Activated T-helper 1 cell treated with anti-CD3 and anti-CD28 coated beads, Interleukin-12 subunit alpha, Interleukin-12 subunit beta, Interleukin-2, Interleukin-4 antibody, amounts not matched to agents 30 ng/mL and 10 ng/mL and 1 ng/mL, durations not matched to agents 14 hours and 24 hours and 36 hours (primary cell): ENCODE results near the gene LYZL4. TPM values are rescaled to one million over a fixed set of nuclear protein-coding genes. Genes with fewer than 3 reads are reported as not detected.

Source experiments
- DNase-seq: peaks from one replicate; pipeline ENCODE4 v3.0.0; 2021; ENCODE audit warnings: low spot score
- H3K27ac Mint-ChIP-seq: one replicate; pipeline ENCODE4 v1.8.0; 2021; ENCODE audit warnings: mild to moderate bottlenecking, mixed read lengths
- H3K27me3 Mint-ChIP-seq: one replicate; pipeline ENCODE4 v1.8.0; 2022; ENCODE audit warnings: mild to moderate bottlenecking, moderate library complexity, mixed read lengths; ENCODE audit not compliant: insufficient read depth
- H3K36me3 Mint-ChIP-seq: one replicate; pipeline ENCODE4 v1.8.0; 2021; ENCODE audit warnings: low read depth, mixed read lengths
- H3K4me1 Mint-ChIP-seq: one replicate; pipeline ENCODE4 v1.8.0; 2021; ENCODE audit warnings: low read depth, mixed read lengths
- H3K4me3 Mint-ChIP-seq: one replicate; pipeline ENCODE4 v1.8.0; 2021; ENCODE audit warnings: mild to moderate bottlenecking, moderate library complexity, mixed read lengths
- H3K9me3 Mint-ChIP-seq: one replicate; pipeline ENCODE4 v1.8.0; 2021; ENCODE audit warnings: mixed read lengths
- intact Hi-C: fragments of 100-400 bp; cut with micrococcal nuclease; formaldehyde crosslinking; loops from one replicate; pipeline ENCODE4 v1.15.1; 2024
- total RNA-seq: library from RNA; stranded (reverse); gene quantifications from 2 replicates; pipeline ENCODE4 v1.2.3, GENCODE V29; 2022

LYZL4 gene
- total RNA-seq, 1 donor from 2014 or later: not detected

DNA sequence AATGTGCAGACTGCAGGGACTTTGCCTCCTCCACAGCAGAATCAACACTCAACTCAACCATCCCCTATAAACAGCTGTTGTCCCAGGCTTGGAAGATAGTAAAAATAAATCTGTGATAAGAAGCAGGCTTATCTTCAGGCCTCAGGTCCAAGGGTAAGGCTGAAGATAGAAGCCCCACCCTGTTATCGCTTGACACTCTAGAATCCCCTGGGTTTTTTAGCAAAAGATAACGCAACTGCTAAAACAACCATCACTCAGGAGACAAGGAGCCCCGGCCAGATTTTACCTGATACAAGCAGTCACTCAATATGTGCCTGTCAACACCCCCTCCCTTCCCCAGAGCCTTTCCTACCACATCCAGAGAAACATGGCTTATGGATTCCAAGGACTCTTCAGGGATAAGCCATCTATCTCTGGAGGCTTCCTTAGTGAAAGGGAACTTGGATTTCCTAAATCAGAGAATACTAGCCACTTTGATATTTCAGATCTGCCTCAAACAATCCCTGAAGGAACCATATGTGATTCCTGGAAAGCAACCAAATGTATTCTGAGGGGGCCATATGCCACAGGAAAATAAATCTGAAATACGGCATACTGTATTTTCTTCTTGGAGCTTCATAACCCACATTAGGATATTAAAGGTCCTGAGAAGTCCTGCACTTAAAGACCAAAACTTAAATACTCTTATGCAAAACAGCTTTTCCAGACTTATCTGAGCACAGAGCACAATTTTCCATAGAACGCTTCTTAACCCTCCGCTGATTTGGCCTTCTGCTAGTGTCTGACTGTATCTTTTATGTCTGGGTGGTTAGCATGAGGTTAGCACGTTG is 60.4 kb downstream of the LYZL4 start:
- DNase-seq: no peak
- Mint-ChIP-seq H3K4me3 (no peak overlapping the region), H3K27me3 (no peaks in the 10 kb centered on the region), H3K4me1 (no peaks in the 10 kb centered on the region), H3K27ac (no peak overlapping the region), H3K36me3 (no peaks in the 10 kb centered on the region), H3K9me3 (no peaks in the 10 kb centered on the region)
- intact Hi-C loops: no loop called here

DNA sequence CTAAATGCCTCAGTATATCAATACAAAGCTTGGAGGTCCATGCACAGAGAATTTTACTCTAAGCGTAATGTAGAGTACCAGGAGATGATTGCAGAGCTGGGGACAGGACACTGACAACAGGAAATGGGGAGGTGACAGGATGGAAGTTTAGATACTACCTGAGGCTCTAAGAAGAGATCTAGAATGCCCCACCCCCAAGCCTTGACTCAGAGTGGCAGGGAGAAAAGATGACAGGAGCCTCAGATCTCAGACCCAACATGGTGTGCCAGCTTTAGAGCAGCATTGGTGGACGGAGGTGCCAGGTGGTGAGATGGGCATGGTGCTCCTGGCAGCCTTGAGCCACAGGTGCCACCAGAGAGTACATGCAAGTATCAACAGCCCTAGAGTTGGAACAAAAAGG is 62.5 kb downstream of the LYZL4 start:
- no peak for DNase-seq
- Mint-ChIP-seq H3K9me3 (no peaks in the 10 kb centered on the region), H3K27ac (no peak overlapping the region), H3K27me3 (no peaks in the 10 kb centered on the region), H3K36me3 (no peaks in the 10 kb centered on the region), H3K4me1 (no peaks in the 10 kb centered on the region), H3K4me3 (no peak overlapping the region)
- intact Hi-C loops: no loop called here

Other genes with a start within 250 kb of the LYZL4 start
- not detected in 2 replicates for gene CCK, start 144.4 kb downstream of the LYZL4 start, total RNA-seq
- gene VIPR1, start 92.0 kb upstream of the LYZL4 start, total RNA-seq: 0.69 and 0.88 TPM in 2 replicates
- 37.5 and 38.3 TPM in 2 replicates for gene SEC22C, start 171.4 kb upstream of the LYZL4 start, total RNA-seq
- 66.3 and 67.5 TPM in 2 replicates for gene SS18L2, start 180.2 kb upstream of the LYZL4 start, total RNA-seq
- 76.9 and 79.7 TPM in 2 replicates for gene NKTR, start 190.1 kb upstream of the LYZL4 start, total RNA-seq
- 1.4 and 1.8 TPM in 2 replicates for gene ZBTB47, start 243.1 kb upstream of the LYZL4 start, total RNA-seq